Heart left ventricle (tissue), 13 donors: ENCODE data around the gene DDT.

Experiments
- CTCF ChIP-seq, 12 donors: fragments of 200-600 bp; sonication (generic) in 4 of 12; IDR thresholded peaks; one replicate each; pipeline versions ENCODE4 v1.5.0 to v1.8.0; 2018 to 2022; ENCODE audit warnings: antibody characterized with exemption in 12 of 12, mild to moderate bottlenecking in 5 of 12
- POLR2A ChIP-seq, 2 donors: fragments of 450-650 bp; IDR thresholded peaks; one replicate each; pipeline ENCODE4 v1.6.1; 2017; ENCODE audit warnings: antibody characterized with exemption in 2 of 2, mild to moderate bottlenecking in 2 of 2, moderate library complexity in 2 of 2
- donor health status: ischemic (EF 13 %, LVEDD 7.1; RV severe dilation, severe dysfunction).
- donor health status: DM: no; HTN: yes; CAD: no.
- donor health status: DM: no; HTN: no; CAD: no.
- donor health status: ischemic (EF 25% LVEDD 6.9; RV normal size, moderate dysfunction).
- donor health status: ischemic (EF 25% LVEDD 5.7; RV mildly dilated, moderate dysfunction).
- donor health status: ischemic (EF 35%, LVEDD 5.7; RV mildly dilated, moderate dysfunction).
- donor health status: nonischemic (EF 11% LVEDD 7.7; RV severe dilation, severe dysfunction).
- donor health status: DM: yes; HTN: yes; CAD: no.
- donor health status: PGD.
- donor health status: ischemic (EF 29% LVEDD 5.4; RV normal size, mild dysfunction).
- donor health status: nonischemic (EF 23%, LVEDD 6.1; RV moderate dilation, normal function).

- TF ChIP-seq CTCF (IDR thresholded peaks at IDR 0.05), result no peak
- no peak for TF ChIP-seq POLR2A (IDR thresholded peaks at IDR 0.05)
Measured at GRCh38 chr22:24002272-24002671, 28.0 kb upstream of the DDT start.
